Hepatocyte (in vitro differentiated cells): ENCODE data around the gene MITF.

Experiments used
- CTCF ChIP-seq: fragments of 200-600 bp; sonication (generic); IDR thresholded peaks from 2 replicates; pipeline ENCODE4 v1.5.1; 2016; ENCODE audit warnings: antibody characterized with exemption, mild to moderate bottlenecking; ENCODE audit not compliant: poor library complexity
- EZH2phosphoT487 ChIP-seq: fragments of 200-600 bp; sonication (generic); IDR thresholded peaks from one replicate; pipeline ENCODE4 v1.6.1; 2018; ENCODE audit warnings: antibody characterized with exemption, mild to moderate bottlenecking, low read depth, moderate library complexity; ENCODE audit not compliant: unreplicated experiment, severe bottlenecking

DNA sequence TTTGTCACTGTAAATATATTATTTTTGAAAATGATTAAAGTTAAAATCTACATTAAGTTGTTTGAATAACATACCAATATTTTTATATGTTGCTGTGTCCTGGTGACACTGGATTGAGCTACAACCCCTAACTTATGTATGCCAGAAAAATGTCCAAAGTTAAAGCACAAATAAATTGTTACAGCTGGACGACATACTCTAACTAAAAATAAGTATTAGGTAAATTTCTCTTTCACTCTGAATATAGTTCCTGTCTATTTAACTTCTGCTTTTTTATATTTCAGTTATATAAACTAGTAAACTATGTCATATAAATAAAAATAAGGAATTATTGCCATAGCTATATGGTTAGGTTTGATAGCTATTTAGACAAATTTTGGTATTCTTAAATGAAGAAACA is 141.8 kb downstream of the MITF start:
- TF ChIP-seq CTCF: no peak
- TF ChIP-seq EZH2phosphoT487: no peak
